ENCODE measurements around the gene ELFN2.

The ELFN2 gene

DNA sequence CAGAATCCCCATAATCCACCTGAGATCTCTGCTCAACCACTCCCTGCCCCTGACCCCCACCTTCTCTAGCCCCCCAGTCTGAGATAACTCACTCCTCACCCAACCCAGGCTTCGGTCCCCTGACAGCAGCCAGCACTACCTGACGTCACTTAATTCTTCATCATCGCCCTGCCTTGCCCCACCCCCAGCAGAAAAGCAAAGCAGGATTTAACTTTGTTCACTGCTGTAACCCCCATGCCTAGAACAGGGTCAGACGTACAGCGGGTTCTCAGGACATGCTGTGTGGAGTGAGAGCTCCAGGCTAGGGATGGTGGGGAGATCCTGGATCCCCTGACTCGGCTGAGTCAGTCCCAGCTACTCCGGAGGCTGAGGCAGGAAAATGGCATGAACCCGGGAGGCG lies 45.8 kb downstream of the ELFN2 start:
- Histone ChIP-seq H2AFZ (ENCODE audit: low read length) (no peak overlapping the region), H3K36me3 (replicated peaks; ENCODE audit: insufficient read depth, low read length) (no peaks in the 10 kb centered on the region), H3K79me2 (ENCODE audit: low read length) (no peaks in the 10 kb centered on the region), H3K27me3 (replicated peaks; ENCODE audit: insufficient read depth, low read length) (peaks cover 50% of the 10 kb centered on the region), H3K4me3 (ENCODE audit: low read length) (no peak overlapping the region), H3K9me2 (replicated peaks; ENCODE audit: insufficient read depth, low read length) (no peaks in the 10 kb centered on the region), H3K9me3 (replicated peaks; ENCODE audit: insufficient read depth, low read length) (no peaks in the 10 kb centered on the region), H3K27ac (ENCODE audit: low read length) (no peak overlapping the region), H3K4me2 (ENCODE audit: low read depth, low read length) (no peak overlapping the region), H4K20me1 (ENCODE audit: insufficient read depth, low read length) (no peaks in the 10 kb centered on the region), H3F3A (ENCODE audit: insufficient read depth, low read length) (no peaks in the 10 kb centered on the region), H3K4me1 (ENCODE audit: low read length) (peaks cover 26% of the 10 kb centered on the region), H3K9ac (ENCODE audit: low read length) (no peak overlapping the region)
- no peak for DNase-seq
- TF ChIP-seq EZH2phosphoT487 (IDR thresholded peaks at IDR 0.05; ENCODE audit: low read length) = no peak

GRCh38 chr22:37379722-37380121 lies 47.6 kb downstream of the ELFN2 start:
- Histone ChIP-seq H3K36me3 (replicated peaks; ENCODE audit: insufficient read depth, low read length) (no peaks in the 10 kb centered on the region), H3K27ac (ENCODE audit: low read length) (no peak overlapping the region), H3K9me3 (replicated peaks; ENCODE audit: insufficient read depth, low read length) (no peaks in the 10 kb centered on the region), H3K4me1 (ENCODE audit: low read length) (peaks cover 28% of the 10 kb centered on the region), H3K4me2 (ENCODE audit: low read depth, low read length) (no peak overlapping the region), H3F3A (ENCODE audit: insufficient read depth, low read length) (no peaks in the 10 kb centered on the region), H3K27me3 (replicated peaks; ENCODE audit: insufficient read depth, low read length) (peaks cover 33% of the 10 kb centered on the region), H4K20me1 (ENCODE audit: insufficient read depth, low read length) (no peaks in the 10 kb centered on the region), H2AFZ (ENCODE audit: low read length) (no peak overlapping the region), H3K79me2 (ENCODE audit: low read length) (no peaks in the 10 kb centered on the region), H3K4me3 (ENCODE audit: low read length) (no peak overlapping the region), H3K9me2 (replicated peaks; ENCODE audit: insufficient read depth, low read length) (no peaks in the 10 kb centered on the region), H3K9ac (ENCODE audit: low read length) (no peak overlapping the region)
- TF ChIP-seq EZH2 (optimal IDR thresholded peaks at IDR 0.05; ENCODE audit: low read depth, low read length) (no peak), EZH2phosphoT487 (IDR thresholded peaks at IDR 0.05; ENCODE audit: low read length) (no peak)
- TF ChIP-seq, protein P1, sequence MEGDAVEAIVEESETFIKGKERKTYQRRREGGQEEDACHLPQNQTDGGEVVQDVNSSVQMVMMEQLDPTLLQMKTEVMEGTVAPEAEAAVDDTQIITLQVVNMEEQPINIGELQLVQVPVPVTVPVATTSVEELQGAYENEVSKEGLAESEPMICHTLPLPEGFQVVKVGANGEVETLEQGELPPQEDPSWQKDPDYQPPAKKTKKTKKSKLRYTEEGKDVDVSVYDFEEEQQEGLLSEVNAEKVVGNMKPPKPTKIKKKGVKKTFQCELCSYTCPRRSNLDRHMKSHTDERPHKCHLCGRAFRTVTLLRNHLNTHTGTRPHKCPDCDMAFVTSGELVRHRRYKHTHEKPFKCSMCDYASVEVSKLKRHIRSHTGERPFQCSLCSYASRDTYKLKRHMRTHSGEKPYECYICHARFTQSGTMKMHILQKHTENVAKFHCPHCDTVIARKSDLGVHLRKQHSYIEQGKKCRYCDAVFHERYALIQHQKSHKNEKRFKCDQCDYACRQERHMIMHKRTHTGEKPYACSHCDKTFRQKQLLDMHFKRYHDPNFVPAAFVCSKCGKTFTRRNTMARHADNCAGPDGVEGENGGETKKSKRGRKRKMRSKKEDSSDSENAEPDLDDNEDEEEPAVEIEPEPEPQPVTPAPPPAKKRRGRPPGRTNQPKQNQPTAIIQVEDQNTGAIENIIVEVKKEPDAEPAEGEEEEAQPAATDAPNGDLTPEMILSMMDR (IDR thresholded peaks at IDR 0.05; ENCODE audit: low read length) = no peak
- DNase-seq = no peak

DNA sequence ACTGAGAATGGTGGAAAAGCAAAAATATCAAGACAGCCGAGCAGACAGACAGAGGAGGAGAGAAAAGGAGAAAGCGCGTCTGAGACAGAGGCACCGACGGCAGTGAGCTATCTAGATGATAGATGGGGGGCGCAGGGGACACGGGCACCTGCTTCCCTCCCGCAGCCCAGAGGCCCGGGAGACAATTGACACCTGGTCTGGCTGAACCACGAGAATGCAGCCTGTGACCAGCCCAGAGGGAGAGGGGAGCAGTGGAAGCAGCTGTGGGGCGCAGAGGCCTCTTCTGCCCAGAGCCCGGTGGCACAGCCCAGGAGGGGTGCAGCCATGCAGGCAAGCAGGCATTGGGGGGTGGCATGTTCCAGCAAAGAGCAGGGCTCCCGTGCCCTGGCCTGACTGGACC lies 48.2 kb downstream of the ELFN2 start:
- H3K9ac ChIP-seq (ENCODE audit: low read length) = 0 out of 2 replicates have a peak overlapping the region, but pooled peaks have one; percentile 18
- no peaks in the 10 kb centered on the region for H3K36me3 ChIP-seq (replicated peaks; ENCODE audit: insufficient read depth, low read length)
- no peaks in the 10 kb centered on the region for H4K20me1 ChIP-seq (ENCODE audit: insufficient read depth, low read length)
- TF ChIP-seq, protein P1 (IDR thresholded peaks at IDR 0.05; ENCODE audit: low read length) = no peak
- peaks cover 28% of the 10 kb centered on the region for H3K4me1 ChIP-seq (ENCODE audit: low read length)
- no peaks in the 10 kb centered on the region for H3K9me2 ChIP-seq (replicated peaks; ENCODE audit: insufficient read depth, low read length)
- H3K4me2 ChIP-seq (ENCODE audit: low read depth, low read length) = peak overlapping the region; percentile 6; the same call in 1 of the 2 replicates
- H3K4me3 ChIP-seq (ENCODE audit: low read length) = no peak overlapping the region
- H3K9me3 ChIP-seq (replicated peaks; ENCODE audit: insufficient read depth, low read length) = no peaks in the 10 kb centered on the region
- H3F3A ChIP-seq (ENCODE audit: insufficient read depth, low read length) = no peaks in the 10 kb centered on the region
- peaks cover 32% of the 10 kb centered on the region for H3K27me3 ChIP-seq (replicated peaks; ENCODE audit: insufficient read depth, low read length)
- H3K27ac ChIP-seq (ENCODE audit: low read length) = peak overlapping the region; percentile 48; the same call in 1 of the 2 replicates
- no peaks in the 10 kb centered on the region for H3K79me2 ChIP-seq (ENCODE audit: low read length)
- no peak overlapping the region for H2AFZ ChIP-seq (ENCODE audit: low read length)
- peak; percentile 39 for DNase-seq

DNA sequence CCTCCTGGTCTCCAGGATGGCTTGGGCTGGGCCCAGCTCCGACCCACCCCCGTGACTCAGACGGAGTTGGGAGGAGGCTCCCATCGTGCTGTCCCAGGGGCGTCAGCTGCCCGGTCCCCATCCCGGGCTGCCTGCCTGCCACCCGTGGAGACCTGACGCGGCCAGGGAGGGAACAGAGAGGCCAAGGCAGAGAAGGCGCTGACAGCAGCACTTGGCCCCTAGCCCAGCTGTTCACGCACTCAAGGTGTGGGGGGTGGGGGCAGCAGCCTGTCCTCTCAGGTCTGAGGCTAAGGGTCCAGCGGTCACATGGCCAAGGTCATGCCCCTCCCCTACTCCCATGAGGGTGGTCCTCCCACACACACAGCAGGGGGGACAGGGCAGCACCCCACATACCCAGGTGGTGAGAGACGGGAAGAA lies 48.6 kb downstream of the ELFN2 start:
- H3K4me3 ChIP-seq (ENCODE audit: low read length) = no peak overlapping the region
- no peaks in the 10 kb centered on the region for H3K36me3 ChIP-seq (replicated peaks; ENCODE audit: insufficient read depth, low read length)
- H3K79me2 ChIP-seq (ENCODE audit: low read length) = no peaks in the 10 kb centered on the region
- peak overlapping the region; percentile 6; the same call in 1 of the 2 replicates for H3K4me2 ChIP-seq (ENCODE audit: low read depth, low read length)
- no peaks in the 10 kb centered on the region for H3K9me3 ChIP-seq (replicated peaks; ENCODE audit: insufficient read depth, low read length)
- H3K9me2 ChIP-seq (replicated peaks; ENCODE audit: insufficient read depth, low read length) = no peaks in the 10 kb centered on the region
- peaks cover 28% of the 10 kb centered on the region for H3K4me1 ChIP-seq (ENCODE audit: low read length)
- H3K9ac ChIP-seq (ENCODE audit: low read length) = peak overlapping the region; percentile 18; the same call in 1 of the 2 replicates
- H3F3A ChIP-seq (ENCODE audit: insufficient read depth, low read length) = no peaks in the 10 kb centered on the region
- H2AFZ ChIP-seq (ENCODE audit: low read length) = peak overlapping the region; percentile 19; the same call in 1 of the 2 replicates
- H4K20me1 ChIP-seq (ENCODE audit: insufficient read depth, low read length) = no peaks in the 10 kb centered on the region
- peak overlapping the region; percentile 48; the same call in 1 of the 2 replicates for H3K27ac ChIP-seq (ENCODE audit: low read length)
- no peak for TF ChIP-seq EZH2phosphoT487 (IDR thresholded peaks at IDR 0.05; ENCODE audit: low read length)
- TF ChIP-seq, protein P1 (IDR thresholded peaks at IDR 0.05; ENCODE audit: low read length) = no peak
- no peak for TF ChIP-seq EZH2 (optimal IDR thresholded peaks at IDR 0.05; ENCODE audit: low read depth, low read length)
- no peak for DNase-seq
- H3K27me3 ChIP-seq (replicated peaks; ENCODE audit: insufficient read depth, low read length) = peaks cover 32% of the 10 kb centered on the region

Measured in MM.1S (cell line).